H1 (cell line): ENCODE results near the gene RAD51B. TPM values are rescaled to one million over a fixed set of nuclear protein-coding genes. Genes with fewer than 3 reads are reported as not detected.

Experiments used
- CTCF ChIA-PET: fragments of 300-600 bp; sonication (Branson Sonifier 250); formaldehyde crosslinking; loops from one replicate; lab custom pipeline; 2021; ENCODE audit not compliant: partially characterized antibody; lab: Charles Lee
- POLR2A ChIA-PET: fragments of 300-600 bp; sonication (Branson Sonifier 250); formaldehyde crosslinking; loops from one replicate; lab custom pipeline; 2021; ENCODE audit warnings: inconsistent platforms; ENCODE audit not compliant: partially characterized antibody; lab: Charles Lee
- DNase-seq, 2 experiments: peaks; one replicate each; pipeline versions ENCODE4 v3.0.0 to v3.0.0-alpha.2; 2010 to 2022; ENCODE audit warnings: low spot score in 2 of 2, low read depth in 1 of 2, mixed read lengths in 1 of 2
- FAIRE-seq: peaks from 2 replicates; lab custom pipeline; 2011; peaks lifted over from hg19 to GRCh38; lab: Jason Lieb, UNC
- H2AFZ ChIP-seq: 2 replicates; pipeline ENCODE4 v1.8.1; 2012; ENCODE audit warnings: low read length, inconsistent platforms
- H2AK5ac ChIP-seq: 2 replicates; pipeline ENCODE4 v1.6.1; 2013; ENCODE audit warnings: low read depth, low read length
- H2BK120ac ChIP-seq: replicated peaks from 2 replicates; pipeline ENCODE3; 2013; ENCODE audit warnings: low read depth, low read length, inconsistent platforms
- H2BK12ac ChIP-seq: 2 replicates; pipeline ENCODE4 v1.6.1; 2013; ENCODE audit warnings: low read depth, low read length
- H2BK15ac ChIP-seq: 2 replicates; pipeline ENCODE4 v1.6.1; 2013; ENCODE audit warnings: low read length
- H2BK20ac ChIP-seq: 2 replicates; pipeline ENCODE4 v1.6.1; 2013; ENCODE audit warnings: low read length
- H2BK5ac ChIP-seq: 2 replicates; pipeline ENCODE4 v1.6.1; 2013; ENCODE audit warnings: low read depth, low read length
- H3K14ac ChIP-seq: 2 replicates; pipeline ENCODE4 v1.6.1; 2013; ENCODE audit warnings: inconsistent platforms; ENCODE audit not compliant: insufficient read length
- H3K18ac ChIP-seq: 2 replicates; pipeline ENCODE4 v1.6.1; 2013; ENCODE audit warnings: low read length; ENCODE audit errors: extremely low read depth
- H3K23ac ChIP-seq: 2 replicates; pipeline ENCODE4 v1.6.1; 2013; ENCODE audit warnings: inconsistent platforms; ENCODE audit not compliant: insufficient read length
- H3K23me2 ChIP-seq: 2 replicates; pipeline ENCODE4 v1.6.1; 2013; ENCODE audit warnings: low read depth, low read length
- H3K27ac ChIP-seq: 2 replicates; pipeline ENCODE4 v1.6.1; 2011; ENCODE audit warnings: low read depth, low read length, inconsistent platforms
- H3K27me3 ChIP-seq, 4 experiments: replicated peaks in 1 of 4; 1 replicate in 1 of 4; 2 replicates in 3 of 4; pipeline versions ENCODE4 v1.6.1 to v1.8.1; 2011 to 2013; ENCODE audit warnings: low read length in 3 of 4, mild to moderate bottlenecking in 3 of 4, inconsistent platforms in 2 of 4, mixed read lengths in 2 of 4, moderate library complexity in 1 of 4; ENCODE audit not compliant: control insufficient read depth in 3 of 4, insufficient read depth in 3 of 4; ENCODE audit errors: extremely low read depth in 1 of 4
- H3K36me3 ChIP-seq, 4 experiments: 2 replicates each; pipeline versions ENCODE4 v1.6.1 to v1.8.1; 2011 to 2013; ENCODE audit warnings: mild to moderate bottlenecking in 4 of 4, low read length in 3 of 4, moderate library complexity in 2 of 4, control low read depth in 1 of 4, inconsistent platforms in 1 of 4; ENCODE audit not compliant: insufficient read depth in 4 of 4, control insufficient read depth in 2 of 4
- H3K4ac ChIP-seq: replicated peaks from 2 replicates; pipeline ENCODE3; 2013; ENCODE audit warnings: low read length, low read depth, mixed read lengths, inconsistent platforms; ENCODE audit not compliant: insufficient read length
- H3K4me1 ChIP-seq, 4 experiments: replicated peaks in 1 of 4; 1 replicate in 1 of 4; 2 replicates in 3 of 4; pipeline versions ENCODE4 v1.6.1 to v1.8.1; 2011 to 2013; ENCODE audit warnings: low read length in 3 of 4, inconsistent platforms in 2 of 4, mixed read lengths in 1 of 4; ENCODE audit not compliant: insufficient read depth in 4 of 4, control insufficient read depth in 3 of 4
- H3K4me2 ChIP-seq, 2 experiments: 2 replicates each; pipeline versions ENCODE4 v1.6.1 to v1.8.1; 2011 to 2013; ENCODE audit warnings: low read depth in 2 of 2, low read length in 2 of 2, control low read depth in 1 of 2, inconsistent platforms in 1 of 2, mild to moderate bottlenecking in 1 of 2; ENCODE audit not compliant: insufficient read depth in 1 of 2
- H3K4me3 ChIP-seq, 4 experiments: fragments of 200-600, 300-600 bp in 1 of 4; sonication (generic), shearing (Covaris generic), sonication (Bioruptor Twin) in 1 of 4; 2 replicates each; pipeline versions ENCODE4 v1.5.1 to v1.8.1; 2011 to 2016; ENCODE audit warnings: low read length in 4 of 4, low read depth in 3 of 4, control low read depth in 2 of 4, inconsistent platforms in 2 of 4, mild to moderate bottlenecking in 2 of 4, mixed read lengths in 1 of 4, moderate library complexity in 1 of 4; ENCODE audit not compliant: insufficient read depth in 2 of 4; ENCODE audit errors: extremely low read depth in 1 of 4
- H3K56ac ChIP-seq: replicated peaks from 2 replicates; pipeline ENCODE3; 2013; ENCODE audit warnings: low read depth, mild to moderate bottlenecking, mixed read lengths, low read length, inconsistent platforms; ENCODE audit not compliant: insufficient read length
- H3K79me1 ChIP-seq: 2 replicates; pipeline ENCODE4 v1.6.1; 2013; ENCODE audit warnings: low read depth, low read length, control low read depth
- H3K79me2 ChIP-seq, 2 experiments: 2 replicates each; pipeline versions ENCODE4 v1.6.1 to v1.8.1; 2012 to 2013; ENCODE audit warnings: low read length in 2 of 2, mild to moderate bottlenecking in 2 of 2, inconsistent platforms in 1 of 2; ENCODE audit not compliant: insufficient read depth in 2 of 2, control insufficient read depth in 1 of 2
- H3K9ac ChIP-seq, 4 experiments: replicated peaks in 1 of 4; 1 replicate in 1 of 4; 2 replicates in 3 of 4; pipeline versions ENCODE4 v1.6.1 to v1.8.1; 2011 to 2013; ENCODE audit warnings: low read depth in 3 of 4, low read length in 3 of 4, control low read depth in 2 of 4, mild to moderate bottlenecking in 2 of 4, moderate library complexity in 2 of 4, inconsistent platforms in 1 of 4; ENCODE audit errors: extremely low read depth in 1 of 4
- H3K9me3 ChIP-seq, 2 experiments: 2 replicates each; pipeline versions ENCODE4 v1.6.1 to v1.8.1; 2012 to 2013; ENCODE audit warnings: mild to moderate bottlenecking in 2 of 2, moderate library complexity in 2 of 2, control low read depth in 1 of 2, inconsistent platforms in 1 of 2, low read depth in 1 of 2, low read length in 1 of 2, mixed read lengths in 1 of 2; ENCODE audit not compliant: insufficient read depth in 2 of 2
- H4K20me1 ChIP-seq, 2 experiments: replicated peaks in 1 of 2; 2 replicates each; pipeline versions ENCODE3 to v1.8.1; 2011 to 2013; ENCODE audit warnings: inconsistent platforms in 2 of 2, low read length in 2 of 2, mild to moderate bottlenecking in 1 of 2; ENCODE audit not compliant: insufficient read depth in 2 of 2, control insufficient read depth in 1 of 2
- H4K5ac ChIP-seq: 2 replicates; pipeline ENCODE4 v1.6.1; 2013; ENCODE audit warnings: low read length, low read depth, mixed read lengths, inconsistent platforms; ENCODE audit not compliant: insufficient read length
- H4K8ac ChIP-seq: 2 replicates; pipeline ENCODE4 v1.8.0; 2013; ENCODE audit warnings: mild to moderate bottlenecking, moderate library complexity, low read length, inconsistent platforms; ENCODE audit not compliant: insufficient read depth; ENCODE audit errors: extremely low read depth
- H4K91ac ChIP-seq: replicated peaks from 2 replicates; pipeline ENCODE3; 2013; ENCODE audit warnings: low read length, mixed read lengths, inconsistent platforms; ENCODE audit not compliant: insufficient read length
- ASH2L ChIP-seq: fragments of 200-600, 300-600 bp; sonication (generic); IDR thresholded peaks from one replicate; pipeline ENCODE4 v1.7.1; 2017; ENCODE audit warnings: low read length
- BCL11A ChIP-seq, 2 experiments: IDR thresholded peaks; one replicate each; pipeline ENCODE4 v1.6.1; 2011; ENCODE audit warnings: low read depth in 2 of 2, low read length in 2 of 2, mild to moderate bottlenecking in 2 of 2
- EZH2 ChIP-seq: fragments of 200-600 bp; sonication (generic); IDR thresholded peaks from 2 replicates; pipeline ENCODE4 v1.7.1; 2012; ENCODE audit warnings: low read depth, mild to moderate bottlenecking, moderate library complexity, low read length, inconsistent platforms; ENCODE audit not compliant: severe bottlenecking
- GTF2F1 ChIP-seq: IDR thresholded peaks from 2 replicates; pipeline ENCODE4 v1.6.1; 2012; ENCODE audit warnings: low read depth, low read length, improper control_type of control experiment, borderline replicate concordance
- JUND ChIP-seq: IDR thresholded peaks from 2 replicates; pipeline ENCODE4 v1.6.1; 2011; ENCODE audit warnings: mild to moderate bottlenecking, improper control_type of control experiment, low read length
- PHF8 ChIP-seq: fragments of 200-600 bp; sonication (generic); conservative IDR thresholded peaks from 2 replicates; pipeline ENCODE4 v1.7.1; 2012; ENCODE audit warnings: low read depth, mild to moderate bottlenecking, inconsistent platforms, low read length, moderate library complexity
- RBBP5 ChIP-seq: IDR thresholded peaks from 2 replicates; pipeline ENCODE4 v1.7.1; 2012; ENCODE audit warnings: low read depth, mild to moderate bottlenecking, inconsistent platforms, low read length, moderate library complexity, borderline replicate concordance
- SIN3A ChIP-seq, 2 experiments: IDR thresholded peaks in 1 of 2; conservative IDR thresholded peaks in 1 of 2; 2 replicates each; pipeline ENCODE4 v1.6.1; 2011 to 2012; ENCODE audit warnings: low read length in 2 of 2, improper control_type of control experiment in 1 of 2, low read depth in 1 of 2, mild to moderate bottlenecking in 1 of 2
- SIX5 ChIP-seq: IDR thresholded peaks from 2 replicates; pipeline ENCODE4 v1.6.1; 2011; ENCODE audit warnings: mild to moderate bottlenecking, low read depth, low read length
- SUZ12 ChIP-seq: fragments of 200-600 bp; sonication (generic); IDR thresholded peaks from 2 replicates; pipeline ENCODE4 v1.6.1; 2012; ENCODE audit warnings: mild to moderate bottlenecking, inconsistent platforms, low read length, moderate library complexity, mixed read lengths
- TCF12 ChIP-seq: IDR thresholded peaks from 2 replicates; pipeline ENCODE4 v1.6.1; 2011; ENCODE audit warnings: low read depth, mild to moderate bottlenecking, low read length
- TEAD4 ChIP-seq: IDR thresholded peaks from 2 replicates; pipeline ENCODE4 v1.6.1; 2012; ENCODE audit warnings: low read depth, low read length, inconsistent platforms, mixed read lengths
- WGBS, 2 experiments: shearing (Covaris generic) in 1 of 2; methylation state at CpG; one replicate each; pipeline versions ENCODE4 v1.1.6 to v1.1.7; 2013 to 2015; ENCODE audit warnings: low lambda C conversion rate in 2 of 2, mixed read lengths in 2 of 2, inconsistent platforms in 1 of 2, low coverage in 1 of 2, missing lambda C conversion rate in 1 of 2; ENCODE audit not compliant: insufficient replicate concordance in 2 of 2, insufficient coverage in 1 of 2, insufficient read length in 1 of 2; ENCODE audit errors: extremely low coverage in 1 of 2, missing lambda C conversion rate in 1 of 2; 5-methylcytosine and 5-hydroxymethylcytosine counted together
- polyA plus RNA-seq, 7 experiments: library from polyadenylated mRNA; depleted of rRNA in 3 of 7; stranded (reverse) in 5 of 7; unstranded in 2 of 7; fragments of >200 nt in 5 of 7; fragments of 200-250 nt in 2 of 7; gene quantifications; 1 replicate in 5 of 7; 2 replicates in 1 of 7; 4 replicates in 1 of 7; pipeline versions ENCODE4 v1.2.1 to v1.2.3, GENCODE V29; 2011 to 2013; ENCODE audit warnings: missing spikeins in 2 of 7, mixed read lengths in 2 of 7
- total RNA-seq: library from RNA; stranded (reverse); fragmentation: NEBNext Ultra II Directional; extraction: Animal tissue kit (Norgen Biotek cat#: 25700); gene quantifications from 2 replicates; pipeline ENCODE4 v1.2.1, GENCODE V29; 2021

Gene RAD51B
- total and polyA plus RNA-seq, 2 of the 8 experiments (the other 6 are each of a cell fraction or from before 2014, with no cell fraction given), result 3.9 to 14.9 TPM

GRCh38 chr14:68630611-68631393 lies 811.2 kb downstream of the RAD51B start:
- peaks cover 5% of the 10 kb centered on the region; the same call in 1 of the 2 replicates for H3K23me2 ChIP-seq
- H4K5ac ChIP-seq, result no peak overlapping the region
- no peak overlapping the region; the same call in 1 of the 2 replicates for H2AK5ac ChIP-seq
- no peak overlapping the region for H3K4me3 ChIP-seq
- H2BK15ac ChIP-seq, result 0 out of 2 replicates have a peak overlapping the region, but pooled peaks have one; percentile 92
- H3K79me2 ChIP-seq, result no peaks in the 10 kb centered on the region
- H3K4me1 ChIP-seq, result peaks cover 9 to 21% (median 10%) of the 10 kb centered on the region in 4 experiments
- H2BK12ac ChIP-seq, result no peak overlapping the region
- peak in 1 of 2 experiments; percentile 17 for DNase-seq
- no peak overlapping the region; a peak in 1 of 4 replicates for H3K4me2 ChIP-seq
- no peaks in the 10 kb centered on the region for H3K36me3 ChIP-seq
- POLR2A ChIA-PET, result interaction anchor here (0.6 to 2.7 kb wide), 5 partner anchors 8 to 161 kb away, joined by 3 to 11 read pairs (median 3); no protein-coding TSS in a partner anchor
- H2BK20ac ChIP-seq, result no peak overlapping the region; the same call in 1 of the 2 replicates
- no peak overlapping the region for H3K56ac ChIP-seq
- no peak overlapping the region for H3K23ac ChIP-seq
- H2BK120ac ChIP-seq, result no peak overlapping the region
- H3K79me1 ChIP-seq, result no peaks in the 10 kb centered on the region
- H4K91ac ChIP-seq, result no peak overlapping the region
- no peaks in the 10 kb centered on the region; a peak in 1 of 7 replicates for H3K27me3 ChIP-seq
- CTCF ChIA-PET, result interaction anchor here (0.7 to 2.5 kb wide), 4 partner anchors 13 to 294 kb away, joined by 3 to 9 read pairs (median 4); no protein-coding TSS in a partner anchor
- no peak overlapping the region for H2AFZ ChIP-seq
- H3K9me3 ChIP-seq, result no peaks in the 10 kb centered on the region
- no peak overlapping the region for H3K27ac ChIP-seq
- no peak for FAIRE-seq
- H3K9ac ChIP-seq, result no peak overlapping the region
- no peak overlapping the region for H3K18ac ChIP-seq
- H4K8ac ChIP-seq, result peak overlapping the region; percentile 39; the same call in 1 of the 2 replicates
- no peak overlapping the region for H3K4ac ChIP-seq
- no peak overlapping the region; the same call in 1 of the 2 replicates for H2BK5ac ChIP-seq
- no peak overlapping the region for H3K14ac ChIP-seq
- H4K20me1 ChIP-seq, result no peaks in the 10 kb centered on the region
- 87% methylated on average over 11 of the region's 11 CpGs; no CpG with 5 or more reads in 1 of the 2 experiments for WGBS, 2 experiments
- TF ChIP-seq JUND (no peak), EZH2 (no peak), GTF2F1 (no peak), SIN3A (conservative IDR thresholded peaks at IDR 0.05 in 1 of 2, IDR thresholded peaks at IDR 0.05 in 1 of 2; ENCODE audit: low read depth in 1 of 2, low read length in 2 of 2) (no peak), PHF8 (no peak), TEAD4 (no peak), RBBP5 (no peak), TCF12 (no peak), BCL11A (IDR thresholded peaks at IDR 0.05; ENCODE audit: low read depth in 2 of 2, low read length in 2 of 2) (no peak), ASH2L (no peak), SIX5 (no peak), SUZ12 (no peak)
